Activated naive CD4-positive, alpha-beta T cell treated with anti-CD3 and anti-CD28 coated beads, Interleukin-2, amount 50 U/mL, for 24 hours (primary cell): Measurements from ENCODE around the gene SLC4A3.
"Not testable (repeated sequence)": the region's sequence is repeated elsewhere in the genome, so short reads cannot be mapped to it uniquely, and the experiment has no call there.

Source experiments
- H3K27ac Mint-ChIP-seq: one replicate; pipeline ENCODE4 v1.8.0; 2021; ENCODE audit warnings: mild to moderate bottlenecking, mixed read lengths
- H3K27me3 Mint-ChIP-seq: one replicate; pipeline ENCODE4 v1.8.0; 2021; ENCODE audit warnings: mixed read lengths
- H3K36me3 Mint-ChIP-seq: one replicate; pipeline ENCODE4 v1.8.0; 2021; ENCODE audit warnings: mixed read lengths
- H3K4me1 Mint-ChIP-seq: one replicate; pipeline ENCODE4 v1.8.0; 2021; ENCODE audit warnings: mixed read lengths
- H3K4me3 Mint-ChIP-seq: one replicate; pipeline ENCODE4 v1.8.0; 2021; ENCODE audit warnings: mild to moderate bottlenecking, mixed read lengths
- H3K9me3 Mint-ChIP-seq: one replicate; pipeline ENCODE4 v1.8.0; 2021; ENCODE audit warnings: mixed read lengths

Gene SLC4A3

GRCh38 chr2:219648963-219649362 lies 21.5 kb downstream of the SLC4A3 start:
- Mint-ChIP-seq H3K27me3 (peaks cover 15% of the 10 kb centered on the region), H3K4me3 (no peak overlapping the region), H3K36me3 (no peaks in the 10 kb centered on the region), H3K4me1 (no peaks in the 10 kb centered on the region), H3K9me3 (no peaks in the 10 kb centered on the region), H3K27ac (no peak overlapping the region)

DNA sequence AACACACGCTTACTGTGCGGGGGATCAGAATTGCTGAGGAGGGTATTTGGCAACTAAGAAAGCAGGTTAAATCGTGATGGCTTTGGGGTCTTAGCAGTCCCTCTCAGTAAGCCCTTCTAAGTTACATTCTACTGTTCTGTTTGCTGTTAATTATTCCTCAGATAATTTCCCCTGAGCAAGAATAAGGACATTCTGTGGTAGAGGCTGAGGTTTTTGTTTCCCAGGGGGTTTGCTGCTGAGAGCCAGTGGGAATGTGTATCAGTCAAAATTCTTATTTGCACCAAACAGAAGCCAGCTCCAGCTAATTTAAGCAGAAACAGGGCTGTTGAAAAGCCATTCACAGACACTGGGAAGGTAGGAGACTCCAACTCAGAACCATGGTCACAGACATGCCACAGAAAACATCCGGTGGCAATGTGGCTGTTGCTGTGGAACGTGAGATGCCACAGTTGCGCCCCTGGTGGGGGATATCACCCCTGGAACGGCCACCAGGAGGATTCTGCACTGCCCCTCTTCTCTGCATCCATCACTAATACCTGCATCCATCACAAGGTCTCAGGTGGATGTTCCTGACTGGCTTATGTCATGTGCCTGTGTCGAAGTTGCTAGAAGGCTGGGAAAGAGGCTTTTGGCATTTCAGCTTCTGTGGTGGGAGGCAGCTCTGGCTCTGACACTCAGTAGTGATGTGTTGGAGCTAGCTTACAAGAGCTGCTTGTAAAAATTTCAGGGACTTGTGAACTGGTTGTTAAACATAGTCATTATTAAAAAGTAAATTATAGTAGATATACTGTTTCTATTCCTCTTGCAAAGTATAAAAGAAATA lies 23.2 kb downstream of the SLC4A3 start:
- Mint-ChIP-seq H3K27me3 (peaks cover 19% of the 10 kb centered on the region), H3K36me3 (no peaks in the 10 kb centered on the region), H3K27ac (no peak overlapping the region), H3K4me1 (no peaks in the 10 kb centered on the region), H3K4me3 (no peak overlapping the region), H3K9me3 (no peaks in the 10 kb centered on the region)

DNA sequence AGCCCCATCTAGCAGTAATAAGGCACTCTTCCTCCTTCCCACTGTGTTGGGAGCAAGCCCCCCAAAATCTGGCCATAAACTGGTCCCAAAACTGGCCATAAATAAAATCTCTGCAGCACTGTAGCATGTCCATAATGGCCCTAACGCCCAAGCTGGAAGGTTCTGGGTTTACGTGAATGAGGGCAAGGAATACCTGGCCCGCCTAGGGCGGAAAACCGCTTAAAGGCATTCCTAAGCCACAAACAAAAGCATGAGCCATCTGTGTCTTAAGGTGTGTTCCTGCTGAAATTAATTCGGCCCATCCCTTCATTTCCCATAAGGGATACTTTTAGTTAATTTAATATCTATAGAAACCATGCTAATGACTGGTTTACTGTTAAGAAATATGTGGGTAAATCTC lies 24.2 kb downstream of the SLC4A3 start:
- H3K4me1 Mint-ChIP-seq, H3K9me3 Mint-ChIP-seq, H3K4me3 Mint-ChIP-seq, H3K36me3 Mint-ChIP-seq, H3K27ac Mint-ChIP-seq: not testable (repeated sequence)
- peaks cover 21% of the 10 kb centered on the region for H3K27me3 Mint-ChIP-seq

- Mint-ChIP-seq H3K27me3 (peaks cover 26% of the 10 kb centered on the region), H3K4me3 (no peak overlapping the region), H3K36me3 (no peaks in the 10 kb centered on the region), H3K27ac (no peak overlapping the region), H3K9me3 (peaks cover 4% of the 10 kb centered on the region), H3K4me1 (no peaks in the 10 kb centered on the region)
These were observed 29.1 kb downstream of the SLC4A3 start for GRCh38 chr2:219656526-219656925.

DNA sequence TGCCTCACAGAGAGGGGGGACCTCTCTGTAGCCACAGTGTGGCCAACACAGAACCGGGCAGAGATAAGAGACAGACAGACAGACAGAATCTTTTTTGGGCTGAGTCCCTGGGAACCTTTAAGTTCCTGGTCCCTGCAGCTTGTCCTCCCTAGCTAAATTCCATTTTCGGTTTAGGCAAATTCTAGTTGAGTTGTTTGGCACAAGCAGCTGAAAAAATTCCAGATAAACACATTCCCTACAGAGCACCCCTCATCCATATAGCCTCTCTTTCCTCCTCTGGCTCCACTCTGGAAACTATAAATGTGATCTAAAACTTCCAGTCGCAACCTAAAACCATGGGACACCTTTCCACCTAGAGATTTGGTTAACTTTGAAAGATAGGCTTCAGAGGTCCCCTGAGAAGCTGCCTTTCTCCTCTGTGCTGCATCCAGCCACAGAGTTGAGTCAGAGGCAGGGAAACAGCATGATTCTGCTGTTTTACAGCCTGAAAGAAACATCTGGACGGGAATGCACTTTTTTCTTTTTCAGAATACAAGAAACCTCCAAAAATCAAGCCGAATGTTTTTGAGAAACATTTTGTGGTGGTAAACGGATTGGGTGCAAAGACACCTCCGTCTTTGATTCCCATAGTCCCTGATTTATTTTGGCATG lies 30.9 kb downstream of the SLC4A3 start:
- Mint-ChIP-seq H3K9me3 (peaks cover 4% of the 10 kb centered on the region), H3K4me3 (no peak overlapping the region), H3K27ac (no peak overlapping the region), H3K4me1 (no peaks in the 10 kb centered on the region), H3K27me3 (peaks cover 26% of the 10 kb centered on the region), H3K36me3 (no peaks in the 10 kb centered on the region)

- peaks cover 4% of the 10 kb centered on the region for H3K9me3 Mint-ChIP-seq
- no peaks in the 10 kb centered on the region for H3K36me3 Mint-ChIP-seq
- H3K27ac Mint-ChIP-seq, result no peak overlapping the region
- no peaks in the 10 kb centered on the region for H3K4me1 Mint-ChIP-seq
- peaks cover 21% of the 10 kb centered on the region for H3K27me3 Mint-ChIP-seq
- no peak overlapping the region for H3K4me3 Mint-ChIP-seq
These were observed 31.4 kb downstream of the SLC4A3 start for GRCh38 chr2:219658874-219659273.

GRCh38 chr2:219661197-219661954 lies 33.9 kb downstream of the SLC4A3 start:
- Mint-ChIP-seq H3K27me3 (peaks cover 15% of the 10 kb centered on the region), H3K9me3 (peaks cover 4% of the 10 kb centered on the region), H3K4me1 (no peaks in the 10 kb centered on the region), H3K4me3 (no peak overlapping the region), H3K36me3 (no peaks in the 10 kb centered on the region), H3K27ac (no peak overlapping the region)

DNA sequence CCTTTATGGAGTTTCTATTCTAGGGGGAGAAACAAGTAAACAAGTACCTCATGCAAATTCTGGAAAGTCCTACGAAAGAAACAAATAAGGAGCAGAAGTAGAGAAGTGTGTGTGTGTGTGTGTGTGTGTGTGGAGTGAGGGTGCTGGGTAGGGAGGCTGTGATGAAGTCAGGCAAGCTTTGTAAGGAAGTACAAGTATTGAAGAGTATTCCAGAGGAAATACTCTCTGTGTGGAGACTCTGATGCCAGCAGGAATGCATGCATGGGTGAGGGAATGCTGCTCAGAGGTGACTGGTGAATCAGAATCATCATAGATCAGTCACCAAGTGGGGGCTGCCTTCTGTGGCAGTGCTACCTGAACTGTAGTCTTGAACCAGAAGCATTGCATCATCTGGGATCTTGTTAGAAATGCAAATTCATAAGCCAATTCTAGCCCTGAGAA lies 34.5 kb downstream of the SLC4A3 start:
- Mint-ChIP-seq H3K4me3 (no peak overlapping the region), H3K36me3 (no peaks in the 10 kb centered on the region), H3K27ac (no peak overlapping the region), H3K9me3 (peaks cover 4% of the 10 kb centered on the region), H3K27me3 (peaks cover 15% of the 10 kb centered on the region), H3K4me1 (no peaks in the 10 kb centered on the region)

- H3K4me3 Mint-ChIP-seq, result no peak overlapping the region
- H3K27ac Mint-ChIP-seq, result no peak overlapping the region
- no peaks in the 10 kb centered on the region for H3K36me3 Mint-ChIP-seq
- H3K9me3 Mint-ChIP-seq, result peaks cover 4% of the 10 kb centered on the region
- H3K27me3 Mint-ChIP-seq, result peaks cover 15% of the 10 kb centered on the region
- no peaks in the 10 kb centered on the region for H3K4me1 Mint-ChIP-seq
These were observed 35.1 kb downstream of the SLC4A3 start for GRCh38 chr2:219662566-219662965.

DNA sequence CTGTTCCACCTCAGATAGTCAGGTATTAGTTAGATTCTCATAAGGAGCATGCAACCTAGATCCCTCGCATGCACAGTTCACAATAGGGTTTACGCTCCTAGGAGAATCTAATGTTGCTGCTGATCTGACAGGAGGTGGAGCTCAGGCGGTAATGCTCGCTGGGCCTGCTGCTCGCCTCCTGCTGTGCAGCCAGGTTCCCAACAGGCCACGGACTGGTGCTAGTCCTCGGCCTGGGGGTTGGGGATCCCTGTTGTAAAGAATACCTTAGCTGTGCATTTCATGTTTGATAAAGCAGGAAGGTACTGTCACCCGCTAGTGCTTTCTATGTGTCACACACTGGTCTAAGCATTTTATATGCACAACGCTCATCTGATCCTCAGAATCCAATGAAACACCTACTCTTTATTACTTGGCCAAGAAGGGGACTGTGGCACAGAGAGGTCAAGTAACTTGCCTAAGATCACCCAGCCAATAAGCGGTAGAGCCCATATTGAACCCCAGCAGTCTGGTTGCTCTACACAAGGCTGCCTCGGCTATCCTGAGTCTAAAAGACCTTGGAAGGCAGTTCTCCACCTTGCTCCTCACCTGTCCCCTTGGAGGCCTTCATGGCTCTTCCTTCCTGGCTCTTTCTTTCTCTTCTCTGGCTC lies 35.8 kb downstream of the SLC4A3 start:
- no peak overlapping the region for H3K4me3 Mint-ChIP-seq
- H3K27ac Mint-ChIP-seq, result no peak overlapping the region
- peaks cover 15% of the 10 kb centered on the region for H3K27me3 Mint-ChIP-seq
- H3K4me1 Mint-ChIP-seq, result no peaks in the 10 kb centered on the region
- H3K36me3 Mint-ChIP-seq, result no peaks in the 10 kb centered on the region
- peaks cover 4% of the 10 kb centered on the region for H3K9me3 Mint-ChIP-seq

GRCh38 chr2:219664041-219664440 lies 36.6 kb downstream of the SLC4A3 start:
- Mint-ChIP-seq H3K4me1 (no peaks in the 10 kb centered on the region), H3K27me3 (peaks cover 13% of the 10 kb centered on the region), H3K9me3 (peaks cover 4% of the 10 kb centered on the region), H3K36me3 (no peaks in the 10 kb centered on the region), H3K27ac (no peak overlapping the region), H3K4me3 (no peak overlapping the region)

DNA sequence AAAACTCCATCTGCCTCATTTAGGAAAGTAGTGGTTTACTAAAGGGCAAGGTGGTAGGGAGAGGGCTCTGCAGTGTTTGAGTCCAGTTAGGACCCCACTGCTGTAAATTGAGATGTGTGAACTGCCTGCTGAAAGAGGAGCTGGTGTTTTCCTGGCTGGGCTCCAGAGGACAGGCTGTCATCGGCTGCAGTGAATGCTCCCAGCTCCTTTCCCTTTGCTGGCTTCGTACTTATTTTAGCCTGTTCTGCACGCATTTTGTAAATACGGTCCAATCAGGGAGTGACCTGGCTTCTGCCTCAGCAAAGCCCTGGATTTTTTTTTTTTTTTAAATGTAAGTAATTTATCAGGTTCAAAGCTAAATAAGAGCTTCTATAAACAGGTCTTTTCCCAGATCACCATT lies 37.5 kb downstream of the SLC4A3 start:
- Mint-ChIP-seq H3K4me3 (no peak overlapping the region), H3K27ac (no peak overlapping the region), H3K36me3 (no peaks in the 10 kb centered on the region), H3K27me3 (peaks cover 11% of the 10 kb centered on the region), H3K4me1 (no peaks in the 10 kb centered on the region), H3K9me3 (peaks cover 4% of the 10 kb centered on the region)

DNA sequence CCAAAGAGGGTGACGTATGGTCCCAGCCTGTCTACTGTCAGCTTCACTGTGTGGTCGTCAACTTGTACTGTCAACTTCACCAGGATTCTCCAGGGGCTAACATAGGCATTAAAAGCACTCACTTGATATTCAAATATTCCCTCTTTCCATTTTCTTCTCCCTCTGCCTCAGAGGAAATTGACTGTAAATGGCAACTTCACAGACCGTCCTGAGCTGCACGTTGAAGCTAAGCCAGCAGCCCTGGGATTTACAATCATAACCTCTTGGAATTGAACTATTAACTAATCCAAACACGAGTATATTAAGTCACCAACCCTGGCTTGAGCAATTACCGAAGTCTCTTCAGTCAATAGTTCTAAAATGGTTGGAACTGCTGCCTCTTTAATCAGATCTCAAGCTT lies 38.5 kb downstream of the SLC4A3 start:
- no peaks in the 10 kb centered on the region for H3K36me3 Mint-ChIP-seq
- H3K4me1 Mint-ChIP-seq, result no peaks in the 10 kb centered on the region
- H3K27ac Mint-ChIP-seq, result no peak overlapping the region
- peaks cover 6% of the 10 kb centered on the region for H3K27me3 Mint-ChIP-seq
- no peaks in the 10 kb centered on the region for H3K9me3 Mint-ChIP-seq
- H3K4me3 Mint-ChIP-seq, result no peak overlapping the region

DNA sequence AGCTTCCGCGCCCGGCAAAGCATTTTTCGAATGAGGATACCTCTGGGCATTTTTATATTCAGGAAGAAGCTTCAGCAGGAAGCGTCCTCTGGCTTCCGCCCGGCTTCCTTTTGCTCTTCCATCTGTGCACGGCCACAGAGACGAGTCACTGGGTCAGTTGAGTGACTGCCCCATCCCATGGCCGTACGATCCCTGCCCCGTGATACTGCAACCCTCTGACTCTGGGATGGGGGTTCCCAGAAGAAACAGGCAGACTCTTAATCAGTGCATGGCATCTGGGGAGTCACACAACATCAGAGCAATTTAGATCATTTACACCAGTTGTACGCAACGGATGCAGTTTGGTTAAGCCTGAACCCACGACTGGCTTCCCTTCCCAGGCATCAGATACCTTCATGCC lies 40.9 kb downstream of the SLC4A3 start:
- H3K9me3 Mint-ChIP-seq, result no peaks in the 10 kb centered on the region
- H3K27ac Mint-ChIP-seq, result no peak overlapping the region
- H3K4me3 Mint-ChIP-seq, result no peak overlapping the region
- H3K27me3 Mint-ChIP-seq, result peaks cover 5% of the 10 kb centered on the region
- H3K36me3 Mint-ChIP-seq, result no peaks in the 10 kb centered on the region
- no peaks in the 10 kb centered on the region for H3K4me1 Mint-ChIP-seq

- no peak overlapping the region for H3K27ac Mint-ChIP-seq
- H3K36me3 Mint-ChIP-seq, result no peaks in the 10 kb centered on the region
- H3K27me3 Mint-ChIP-seq, result peaks cover 10% of the 10 kb centered on the region
- no peak overlapping the region for H3K4me3 Mint-ChIP-seq
- H3K4me1 Mint-ChIP-seq, result no peaks in the 10 kb centered on the region
- no peaks in the 10 kb centered on the region for H3K9me3 Mint-ChIP-seq
These were observed 43.0 kb downstream of the SLC4A3 start for GRCh38 chr2:219670386-219670785.
